OCI-M2 (cell line): ENCODE results near the gene BAHCC1.

ENCODE experiments used
- DNase-seq: peaks from one replicate; lab custom pipeline; 2025; ENCODE audit not compliant: unreplicated experiment; lab: John Stamatoyannopoulos, UW

Gene BAHCC1

GRCh38 chr17:81440051-81440471 lies 44.8 kb downstream of the BAHCC1 start:
- no peak for DNase-seq

DNA sequence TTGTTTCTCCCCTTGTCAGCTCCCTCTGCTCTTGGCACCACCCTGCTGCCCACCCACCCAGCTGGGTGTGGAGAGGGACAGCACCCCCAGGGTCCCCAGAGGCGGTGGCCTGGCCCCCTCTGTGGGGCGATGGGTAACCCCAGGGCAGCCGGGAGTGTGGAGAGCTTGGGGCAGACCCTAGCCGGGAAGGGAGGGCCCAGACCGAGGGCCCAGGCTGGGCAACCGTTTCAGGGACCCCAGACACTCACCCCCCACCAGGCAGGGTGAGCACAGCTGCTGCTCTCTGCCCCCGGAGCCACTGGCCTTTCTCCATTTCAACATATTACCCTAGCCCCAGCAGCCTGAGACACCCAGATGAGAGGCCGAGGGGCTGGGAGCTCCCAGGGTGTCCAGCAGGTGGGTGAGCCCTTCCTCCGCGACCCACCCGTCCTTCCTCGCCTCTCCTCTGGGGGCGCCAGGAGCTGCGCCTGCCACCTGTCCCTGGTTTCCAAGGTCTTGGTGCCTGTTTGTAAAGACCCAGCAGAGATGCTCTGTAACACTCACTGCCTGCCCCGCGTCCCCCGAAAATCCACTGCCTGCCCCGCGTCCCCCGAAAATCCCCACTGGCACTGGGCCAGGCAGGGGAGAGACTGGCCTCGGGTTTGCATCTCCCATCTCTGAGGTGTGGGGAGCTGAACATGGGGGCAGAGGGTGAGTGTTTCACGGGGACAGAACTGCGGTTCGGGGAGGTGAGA lies 45.4 kb downstream of the BAHCC1 start:
- no peak for DNase-seq

GRCh38 chr17:81442791-81443190 lies 47.5 kb downstream of the BAHCC1 start:
- DNase-seq: no peak

DNA sequence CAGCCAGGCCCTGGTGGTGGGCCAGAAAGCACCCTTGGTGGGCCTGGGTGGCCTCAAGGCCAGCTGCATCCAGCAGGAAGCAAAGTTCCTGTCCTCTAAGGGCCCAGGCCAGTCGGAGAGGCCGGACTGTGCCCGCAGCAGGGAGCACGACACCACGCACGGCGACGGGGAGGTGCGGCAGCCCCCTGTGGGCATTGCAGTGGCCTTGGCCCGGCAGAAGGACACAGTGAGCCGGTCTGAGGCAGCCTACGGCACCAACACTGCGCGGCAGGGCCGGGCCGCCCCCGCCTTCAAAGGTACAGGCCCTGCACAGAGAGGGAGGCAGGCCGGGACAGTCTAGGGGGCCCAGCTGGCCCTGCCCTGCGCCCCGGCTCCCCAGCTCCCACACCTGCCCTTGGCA lies 48.0 kb downstream of the BAHCC1 start:
- DNase-seq: no peak

DNA sequence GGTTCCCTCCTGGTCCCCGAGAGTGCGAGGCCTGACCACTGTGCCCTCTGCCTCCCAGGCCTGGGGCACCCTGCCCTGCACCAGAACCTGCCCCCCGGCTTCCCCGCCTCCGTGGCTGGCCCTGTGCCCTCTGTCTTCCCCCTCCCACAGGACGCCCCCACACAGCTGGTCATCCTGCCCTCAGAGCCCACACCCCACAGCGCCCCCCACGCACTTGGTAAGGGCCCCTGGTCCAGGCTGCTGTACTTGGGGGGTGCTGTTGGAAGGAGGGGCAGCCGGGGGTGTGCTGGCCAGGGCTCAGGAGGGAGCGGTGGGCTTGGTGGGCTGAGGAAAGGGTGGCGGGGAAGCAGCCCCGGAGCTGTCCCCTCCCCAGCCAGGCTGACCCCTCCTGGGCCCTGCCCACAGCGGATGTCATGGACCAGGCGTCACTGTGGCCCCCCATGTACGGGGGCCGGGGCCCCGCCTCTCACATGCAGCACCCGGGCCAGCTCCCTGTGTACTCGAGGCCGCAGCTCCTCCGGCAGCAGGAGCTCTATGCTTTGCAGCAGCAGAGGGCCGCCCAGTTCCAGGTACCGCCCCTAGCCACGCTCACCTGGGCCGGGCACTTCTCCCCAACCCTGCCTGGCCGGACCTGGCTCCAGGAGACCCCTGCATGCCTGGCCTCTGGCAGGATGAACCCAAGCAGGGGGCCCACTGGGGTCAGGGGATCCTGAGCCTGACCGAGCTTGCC lies 49.5 kb downstream of the BAHCC1 start:
- DNase-seq: no peak

GRCh38 chr17:81445642-81446503 lies 50.6 kb downstream of the BAHCC1 start:
- no peak for DNase-seq

DNA sequence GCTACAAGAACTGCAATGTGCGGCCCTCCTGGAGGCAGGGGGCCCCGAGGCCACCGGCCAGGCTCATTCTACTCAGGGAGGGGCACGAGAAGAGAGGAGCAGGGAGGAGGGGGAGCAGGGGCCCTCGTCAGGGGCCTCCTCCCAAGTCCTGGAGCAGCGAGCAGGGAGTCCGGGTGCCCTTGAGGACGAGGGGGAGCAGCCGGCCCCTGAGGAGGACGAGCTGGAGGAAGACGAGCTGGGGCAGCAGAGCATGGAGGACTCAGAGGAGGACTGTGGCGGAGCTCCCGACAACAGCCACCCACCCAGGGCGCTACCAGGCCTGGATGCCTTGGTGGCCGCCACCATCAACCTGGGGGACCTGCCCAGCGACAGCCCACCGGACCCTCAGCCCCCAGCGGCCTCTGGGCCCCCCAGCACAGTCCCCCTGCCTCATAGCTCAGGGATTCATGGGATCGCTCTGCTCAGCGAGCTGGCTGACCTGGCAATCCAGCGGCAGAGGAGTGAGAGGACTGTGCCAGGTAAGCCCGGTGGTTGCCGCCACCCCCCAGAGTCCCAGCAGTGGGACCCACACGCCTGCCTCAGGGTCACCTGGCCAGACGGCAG lies 52.2 kb downstream of the BAHCC1 start:
- no peak for DNase-seq

DNA sequence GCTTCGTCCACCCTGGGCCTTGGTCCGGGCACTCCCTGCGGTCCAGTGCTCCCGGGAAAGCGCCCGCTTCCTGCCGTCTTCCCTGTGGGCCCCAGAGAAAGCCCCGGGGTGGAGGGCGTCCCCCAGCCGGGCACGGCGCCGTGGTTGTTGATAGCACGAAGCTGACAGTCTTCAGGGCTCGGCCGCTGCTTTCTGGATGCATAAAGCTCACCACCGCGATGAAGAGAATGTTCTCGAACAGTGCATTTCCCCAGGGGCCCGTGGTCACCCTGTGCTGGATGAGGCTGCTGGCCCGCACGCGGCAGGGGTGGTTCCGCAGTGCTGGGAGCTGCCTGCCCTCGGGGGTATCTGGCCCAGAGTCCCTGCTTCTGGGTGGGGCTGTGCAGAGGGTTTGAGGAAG lies 53.2 kb downstream of the BAHCC1 start:
- DNase-seq: no peak

DNA sequence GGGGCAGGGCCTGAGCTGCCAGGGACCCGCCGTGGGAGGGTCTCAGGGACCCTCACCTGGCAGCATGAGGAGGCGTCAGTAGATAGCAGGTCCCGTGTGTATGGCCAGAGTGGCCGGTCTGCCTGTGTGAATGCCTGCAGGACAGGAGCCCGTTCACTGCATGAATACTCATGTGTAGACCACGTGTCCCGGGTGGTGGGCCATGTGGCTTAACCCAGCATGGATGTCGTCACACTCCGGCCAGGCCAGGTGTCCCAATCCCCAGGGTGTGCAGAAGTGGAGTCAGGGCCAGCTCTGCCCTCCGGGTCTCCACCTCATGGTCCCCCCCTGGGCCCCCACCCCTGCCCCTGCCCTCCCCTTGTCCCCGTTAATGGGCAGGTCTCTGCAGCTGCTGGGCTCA lies 53.7 kb downstream of the BAHCC1 start:
- no peak for DNase-seq

GRCh38 chr17:81449351-81449750 lies 54.1 kb downstream of the BAHCC1 start:
- no peak for DNase-seq

GRCh38 chr17:81451823-81452222 lies 56.6 kb downstream of the BAHCC1 start:
- no peak for DNase-seq

- DNase-seq: no peak
Measured at GRCh38 chr17:81452551-81452950, 57.3 kb downstream of the BAHCC1 start.

- DNase-seq: no peak
Measured at GRCh38 chr17:81453076-81453475, 57.8 kb downstream of the BAHCC1 start.

- DNase-seq: no peak
Measured at GRCh38 chr17:81453712-81454111, 58.5 kb downstream of the BAHCC1 start.

- no peak for DNase-seq
Measured at GRCh38 chr17:81454473-81454872, 59.2 kb downstream of the BAHCC1 start.

- no peak for DNase-seq
Measured at GRCh38 chr17:81455387-81455786, 60.1 kb downstream of the BAHCC1 start.

DNA sequence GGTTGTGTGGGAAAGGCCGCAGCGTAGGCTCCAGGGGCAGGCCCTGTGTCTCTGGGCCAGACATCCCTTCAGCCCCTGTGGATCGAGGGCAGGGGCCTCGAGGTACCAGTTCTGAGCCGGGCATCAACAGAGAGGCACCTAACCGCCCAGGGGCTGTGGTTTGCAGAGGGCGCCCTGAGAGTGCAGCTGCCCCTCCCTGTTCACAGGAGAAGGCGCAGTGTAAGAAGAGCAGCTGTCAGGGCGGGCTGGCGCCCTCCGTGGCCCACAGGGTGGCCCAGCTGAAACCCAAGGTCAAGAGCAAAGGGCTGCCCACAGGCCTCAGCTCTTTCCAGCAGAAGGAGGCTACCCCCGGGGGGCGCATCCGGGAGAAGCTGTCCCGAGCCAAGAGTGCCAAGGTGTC lies 60.8 kb downstream of the BAHCC1 start:
- no peak for DNase-seq

- DNase-seq: no peak
Measured at GRCh38 chr17:81456798-81457197, 61.5 kb downstream of the BAHCC1 start.

- no peak for DNase-seq
Measured at GRCh38 chr17:81457401-81457800, 62.1 kb downstream of the BAHCC1 start.

DNA sequence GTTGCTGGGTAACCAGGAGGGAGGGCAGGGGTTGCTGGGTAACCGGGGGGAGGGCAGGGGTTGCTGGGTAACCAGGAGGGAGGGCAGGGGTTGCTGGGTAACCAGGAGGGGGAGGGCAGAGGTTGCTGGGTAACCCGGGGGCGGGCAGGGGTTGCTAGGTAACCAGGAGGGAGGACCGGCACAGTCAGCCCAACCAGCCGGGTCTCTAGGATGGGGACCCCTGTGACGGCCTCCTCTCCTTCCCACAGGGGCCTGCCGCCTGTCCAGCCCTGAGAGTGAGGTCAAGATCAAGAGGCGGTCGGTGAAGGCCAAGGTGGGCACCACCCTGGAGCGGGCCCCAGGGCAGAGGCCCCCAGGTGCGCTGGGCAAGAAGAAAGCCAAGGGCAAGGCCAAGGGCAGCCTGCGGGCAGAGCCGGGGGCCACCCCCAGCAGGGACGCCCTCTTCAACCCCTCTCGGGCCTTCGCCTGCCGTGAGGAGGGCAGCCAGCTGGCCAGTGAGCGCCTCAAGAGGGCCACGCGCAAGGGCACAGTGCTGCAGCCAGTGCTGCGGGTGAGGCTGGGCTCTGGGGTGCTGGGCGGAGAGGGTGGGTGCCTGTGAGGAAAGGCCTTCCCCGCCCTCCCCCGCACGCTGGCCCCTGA lies 62.8 kb downstream of the BAHCC1 start:
- no peak for DNase-seq

- DNase-seq: no peak
Measured at GRCh38 chr17:81458628-81459027, 63.4 kb downstream of the BAHCC1 start.
